Measurements from ENCODE around the gene PRSS8.

PRSS8 gene

DNA sequence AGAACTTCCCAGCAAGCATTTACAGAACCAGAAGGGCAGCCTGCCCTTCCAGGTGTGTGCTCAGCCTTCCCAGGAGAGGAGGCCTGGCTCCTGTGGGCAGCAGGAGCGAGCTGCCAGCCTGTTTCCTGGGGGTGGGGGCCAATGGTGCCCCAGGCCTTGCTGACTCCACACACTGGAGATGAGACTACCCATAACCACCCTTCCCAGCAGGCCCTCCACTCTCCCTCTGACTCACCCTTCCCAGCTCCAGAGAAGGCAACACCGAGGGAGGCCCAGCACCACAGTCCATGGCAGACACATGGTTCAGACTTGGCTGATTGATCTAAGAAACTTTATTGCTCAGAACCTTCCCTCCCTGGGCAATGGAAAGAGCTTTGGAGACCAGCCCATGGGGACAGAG is 45.0 kb downstream of the PRSS8 start:
- POLR2A ChIA-PET = interaction anchor here (1.2 kb wide), 1 partner anchor 27 kb away, joined by 5 read pairs; the partner anchor contains the start of gene KAT8
- CTCF ChIA-PET = interaction anchor here (1.5 to 14.7 kb wide), 2 partner anchors 106 to 352 kb away, joined by 4 to 141 read pairs; partner anchors contain the start of genes HSD3B7 and ZNF843
- TF ChIP-seq CTCF (IDR thresholded peaks at IDR 0.05; ENCODE audit: insufficient read depth, low read length, missing control alignments) = no peak

DNA sequence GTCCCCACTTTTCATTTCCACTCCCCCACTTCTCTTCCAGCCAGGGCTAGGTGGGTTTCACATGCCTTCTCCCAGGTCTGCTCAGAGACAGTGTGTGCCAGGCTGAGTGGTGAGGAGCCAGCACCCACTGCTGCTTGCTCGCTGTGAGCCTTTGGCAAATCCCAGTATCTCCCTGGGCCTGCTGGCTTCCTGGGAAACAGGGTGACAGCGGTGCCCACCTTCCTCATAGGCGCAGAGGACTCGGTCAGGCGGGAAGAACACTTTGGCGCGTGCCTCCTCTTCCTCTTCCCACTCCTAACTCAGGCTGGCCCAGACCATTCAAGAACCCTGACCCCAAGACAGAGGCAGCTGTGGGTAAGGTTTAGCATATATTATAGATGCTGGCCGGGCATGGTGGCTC is 46.3 kb downstream of the PRSS8 start:
- no peak overlapping the region for H3K4me3 ChIP-seq (ENCODE audit: low read depth, low read length)
- TF ChIP-seq CTCF (IDR thresholded peaks at IDR 0.05; ENCODE audit: insufficient read depth, low read length, missing control alignments) = no peak
- DNase-seq (ENCODE audit: low read depth, low spot score) = no peak
- CTCF ChIA-PET = interaction anchor here (1.3 to 14.7 kb wide), 3 partner anchors 11 to 105 kb away, joined by 3 to 141 read pairs (median 7); partner anchors contain the start of gene HSD3B7
- POLR2A ChIA-PET = interaction anchor here (0.6 kb wide), 1 partner anchor 20 kb away, joined by 3 read pairs; no protein-coding TSS in a partner anchor

More for the DNA sequence above, 45.0 kb downstream of the PRSS8 start:
- no peak overlapping the region for H3K4me3 ChIP-seq (ENCODE audit: low read depth, low read length)
- DNase-seq (ENCODE audit: low read depth, low spot score) = no peak

GRCh38 chr16:31088459-31089183 is 46.9 kb downstream of the PRSS8 start, which contains the start of gene PRSS53:
TSS of gene PRSS53 (minus strand) at chr16:31088943. CDS start at chr16:31088809, 134 bp downstream.
- DNase-seq (ENCODE audit: low read depth, low spot score) = no peak
- ChIA-PET CTCF (interaction anchor here (1.3 to 14.7 kb wide), 3 partner anchors 12 to 104 kb away, joined by 3 to 141 read pairs (median 7); partner anchors contain the start of gene HSD3B7), POLR2A (interaction anchor here (0.6 to 0.8 kb wide), 2 partner anchors 13 to 19 kb away, joined by 3 to 4 read pairs; no protein-coding TSS in a partner anchor)
- no peak for TF ChIP-seq CTCF (IDR thresholded peaks at IDR 0.05; ENCODE audit: insufficient read depth, low read length, missing control alignments)
- no peak within 1 kb of the TSS for H3K4me3 ChIP-seq (ENCODE audit: low read depth, low read length)

GRCh38 chr16:31087971-31088370 is 47.6 kb downstream of the PRSS8 start:
- no peak overlapping the region for H3K4me3 ChIP-seq (ENCODE audit: low read depth, low read length)
- no peak for DNase-seq (ENCODE audit: low read depth, low spot score)
- no peak for TF ChIP-seq CTCF (IDR thresholded peaks at IDR 0.05; ENCODE audit: insufficient read depth, low read length, missing control alignments)
- CTCF ChIA-PET = interaction anchor here (1.3 to 14.7 kb wide), 3 partner anchors 12 to 103 kb away, joined by 3 to 141 read pairs (median 7); partner anchors contain the start of gene HSD3B7
- POLR2A ChIA-PET = interaction anchor here (0.8 kb wide), 1 partner anchor 12 kb away, joined by 4 read pairs; no protein-coding TSS in a partner anchor

DNA sequence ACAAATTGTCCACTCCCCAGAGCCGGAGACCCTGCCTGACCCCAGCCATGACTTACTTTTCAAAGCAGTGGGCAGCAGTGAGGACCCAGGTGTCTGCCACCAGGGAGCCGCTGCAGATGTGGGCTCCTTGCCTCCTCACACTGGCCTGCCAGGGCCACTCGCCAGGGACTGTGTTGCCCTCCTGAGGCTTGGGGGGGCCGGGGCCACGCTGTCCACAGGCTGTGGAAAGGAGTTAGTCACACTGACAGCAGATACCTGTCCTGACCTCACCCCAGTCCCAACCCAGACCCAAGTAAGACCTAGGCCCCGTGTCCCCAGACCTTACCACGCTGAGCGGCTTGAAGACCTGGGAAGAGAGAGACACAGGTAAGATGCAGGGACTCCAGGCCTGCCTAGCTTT is 48.0 kb downstream of the PRSS8 start:
- DNase-seq (ENCODE audit: low read depth, low spot score) = no peak
- no peak for TF ChIP-seq CTCF (IDR thresholded peaks at IDR 0.05; ENCODE audit: insufficient read depth, low read length, missing control alignments)
- ChIA-PET CTCF (interaction anchor here (1.7 to 14.7 kb wide), 2 partner anchors 55 to 103 kb away, joined by 7 to 141 read pairs; partner anchors contain the start of gene HSD3B7), POLR2A (no interaction called here)
- no peak overlapping the region for H3K4me3 ChIP-seq (ENCODE audit: low read depth, low read length)

- no peak for TF ChIP-seq CTCF (IDR thresholded peaks at IDR 0.05; ENCODE audit: insufficient read depth, low read length, missing control alignments)
- DNase-seq (ENCODE audit: low read depth, low spot score) = no peak
- CTCF ChIA-PET = no interaction called here
- no peak overlapping the region for H3K4me3 ChIP-seq (ENCODE audit: low read depth, low read length)
- POLR2A ChIA-PET = interaction anchor here (0.8 to 3.1 kb wide), 3 partner anchors 13 to 494 kb away, joined by 3 to 17 read pairs (median 3); partner anchors contain the start of genes ZNF646 and ZNF668
These were observed 49.0 kb downstream of the PRSS8 start for GRCh38 chr16:31086629-31086906.

Measured in AG04449 (cell line).